SKM-1 treated with dmso at 0.1 percent for 144 hours (cell line): Measurements from ENCODE around the gene PLSCR1.
"Not testable (repeated sequence)": the region's sequence is repeated elsewhere in the genome, so short reads cannot be mapped to it uniquely, and the experiment has no call there.

Source experiments
- DNase-seq: peaks from one replicate; lab custom pipeline; 2025; ENCODE audit not compliant: unreplicated experiment; lab: John Stamatoyannopoulos, UW

The PLSCR1 gene

GRCh38 chr3:146519810-146520209, 24.6 kb downstream of the PLSCR1 start:
- no peak for DNase-seq

DNA sequence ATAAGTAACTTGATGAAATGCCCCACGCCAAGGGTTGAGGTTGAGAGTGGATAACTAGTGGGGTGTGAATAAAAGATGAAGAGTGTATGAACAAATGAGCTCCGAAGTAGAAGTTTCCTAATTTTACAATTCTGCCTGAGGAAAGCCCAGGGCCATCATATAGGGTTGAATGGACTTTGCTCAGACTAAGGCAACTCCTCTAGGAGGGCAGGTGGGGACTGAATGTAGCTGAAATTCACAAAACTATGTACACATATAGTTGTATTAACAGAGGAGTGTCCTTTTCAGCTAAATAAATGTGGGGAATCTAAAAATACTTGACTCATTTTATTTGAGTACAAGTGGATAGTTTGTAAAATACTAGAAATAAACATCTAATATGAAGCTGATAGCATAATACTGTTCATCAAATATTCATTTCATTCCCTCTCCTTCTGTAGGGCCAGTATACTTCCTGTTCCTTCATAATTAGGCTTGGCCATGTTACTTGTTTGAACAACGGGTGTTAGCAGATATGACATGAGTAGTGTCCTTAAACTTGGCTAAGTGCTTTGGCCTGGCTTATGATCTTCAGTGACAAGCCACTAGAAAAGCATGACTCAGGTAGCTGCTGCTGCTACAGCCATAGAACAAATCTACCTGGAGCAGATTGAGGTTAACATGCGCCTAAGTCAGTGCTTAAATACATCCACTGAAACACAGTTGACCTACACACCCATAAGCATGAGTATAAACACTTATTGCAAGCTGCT, 26.5 kb downstream of the PLSCR1 start:
- DNase-seq = no peak

DNA sequence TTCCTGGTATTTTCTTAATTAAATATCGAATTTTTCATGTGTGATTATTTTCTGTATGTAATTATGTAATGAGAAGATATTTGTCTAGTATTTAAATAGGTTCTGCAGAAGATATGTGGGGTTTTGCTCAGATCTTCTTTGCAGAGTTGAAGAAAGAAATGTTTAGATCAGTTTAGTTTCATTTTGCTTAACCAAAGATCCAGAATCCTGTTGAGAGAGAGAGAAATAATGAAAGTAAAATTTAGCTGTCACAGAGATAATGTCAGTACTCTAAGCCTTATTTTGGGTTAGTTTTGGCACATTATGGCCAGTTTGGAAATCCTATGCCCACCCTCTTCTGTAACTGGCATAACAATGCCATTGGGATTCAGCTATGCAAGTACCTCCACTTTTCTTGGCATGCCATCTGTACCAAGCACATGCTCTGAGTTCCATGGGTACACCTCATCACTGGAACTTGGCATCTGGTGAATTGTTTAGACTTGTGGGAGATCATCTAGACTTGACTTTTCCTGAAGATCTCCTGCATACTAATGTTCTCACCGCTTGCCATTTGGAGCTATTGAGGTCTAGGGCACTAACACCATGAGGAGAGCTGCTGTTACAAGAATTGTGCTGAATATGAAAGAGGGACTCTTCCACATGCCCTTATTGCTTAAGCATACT, 30.9 kb downstream of the PLSCR1 start:
- DNase-seq = no peak

DNA sequence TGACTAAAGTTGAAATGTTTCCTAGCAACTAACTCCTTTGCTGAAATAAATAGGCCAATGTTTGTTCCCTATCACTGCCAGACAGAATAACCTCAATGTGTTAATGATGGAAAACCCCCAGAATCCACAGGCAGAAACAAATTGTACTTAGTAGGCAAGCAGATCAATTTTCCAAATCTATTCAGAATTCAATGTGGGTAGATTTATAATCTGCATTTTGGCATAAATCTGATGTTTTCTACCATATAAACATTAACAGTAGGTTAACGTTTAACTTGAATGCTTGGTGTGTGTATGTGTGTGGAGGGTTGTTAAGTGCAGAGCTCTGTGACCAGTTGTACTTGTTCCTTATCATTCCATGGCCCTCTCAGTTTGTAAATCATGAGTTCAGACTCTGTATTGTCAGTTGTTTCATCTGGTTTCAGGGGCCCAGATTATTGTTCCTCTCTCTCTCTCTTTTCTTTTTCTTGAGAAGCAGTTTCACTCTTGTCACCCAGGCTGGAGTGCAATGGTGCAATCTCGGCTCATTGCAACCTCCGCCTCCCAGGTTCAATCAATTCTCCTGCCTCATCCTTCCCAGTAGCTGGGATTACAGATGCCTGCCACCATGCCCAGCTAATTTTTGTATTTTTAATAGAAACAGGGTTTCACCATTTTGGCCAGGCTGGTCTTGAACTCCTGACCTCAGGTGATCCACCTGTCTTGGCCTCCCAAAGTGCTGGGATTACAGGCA, 32.8 kb downstream of the PLSCR1 start:
- DNase-seq = no peak

DNA sequence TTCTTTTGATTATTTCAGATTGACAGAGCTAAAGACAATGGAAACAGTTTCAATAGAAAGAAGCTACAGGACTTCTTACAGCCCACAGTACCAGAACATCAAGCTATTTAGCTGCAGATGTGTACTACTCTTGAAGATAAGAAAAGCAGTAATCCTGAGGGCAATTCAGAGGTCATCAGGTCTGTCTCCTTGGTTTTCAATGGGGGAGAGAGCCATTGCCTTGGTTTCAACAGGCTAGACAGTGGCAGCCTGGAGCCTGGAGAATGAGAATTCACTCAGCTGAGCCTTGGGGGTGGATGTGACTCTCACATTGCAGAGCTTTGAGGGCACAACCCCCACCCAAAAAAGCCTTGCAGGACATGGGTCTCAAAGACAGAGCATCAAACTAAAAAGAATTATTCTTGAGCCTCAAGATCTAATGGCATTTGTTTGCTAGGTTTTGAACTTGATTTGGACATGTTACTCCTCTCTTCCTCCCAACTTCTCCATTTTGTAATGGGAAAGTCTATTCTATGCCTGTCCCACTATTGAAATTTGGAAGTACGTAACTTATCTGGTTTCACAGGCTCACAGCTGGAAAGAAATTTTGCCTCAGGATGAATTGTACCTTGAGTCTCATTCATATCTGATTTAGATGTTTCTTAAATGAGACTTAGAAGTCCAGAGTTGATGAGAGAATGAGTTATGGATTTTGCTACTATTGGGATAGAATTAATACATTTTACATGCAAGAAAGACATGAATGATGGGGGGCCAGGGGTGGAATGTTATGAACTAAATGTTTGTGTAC, 36.9 kb downstream of the PLSCR1 start:
- DNase-seq = no peak

DNA sequence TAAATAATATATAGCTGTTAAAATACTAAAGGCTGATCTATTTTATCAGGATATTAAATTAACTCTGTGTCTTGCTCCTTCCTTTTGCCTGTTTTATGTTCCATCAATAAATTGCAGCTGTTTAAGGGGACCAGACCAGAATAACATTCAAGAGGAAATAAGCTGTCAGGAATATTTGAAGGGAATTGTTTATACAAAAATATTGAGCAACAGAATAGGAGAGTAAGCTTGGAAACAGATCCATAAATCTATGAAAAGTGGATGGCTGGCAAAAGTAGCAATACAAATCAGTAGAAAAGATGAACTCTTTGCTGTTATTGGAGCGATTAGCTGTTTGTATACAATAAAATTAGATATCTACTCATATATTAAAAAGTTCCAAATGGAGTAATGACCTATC, 38.9 kb downstream of the PLSCR1 start:
- DNase-seq = no peak

- DNase-seq = no peak
These were observed 39.8 kb downstream of the PLSCR1 start for GRCh38 chr3:146504498-146505197.

DNA sequence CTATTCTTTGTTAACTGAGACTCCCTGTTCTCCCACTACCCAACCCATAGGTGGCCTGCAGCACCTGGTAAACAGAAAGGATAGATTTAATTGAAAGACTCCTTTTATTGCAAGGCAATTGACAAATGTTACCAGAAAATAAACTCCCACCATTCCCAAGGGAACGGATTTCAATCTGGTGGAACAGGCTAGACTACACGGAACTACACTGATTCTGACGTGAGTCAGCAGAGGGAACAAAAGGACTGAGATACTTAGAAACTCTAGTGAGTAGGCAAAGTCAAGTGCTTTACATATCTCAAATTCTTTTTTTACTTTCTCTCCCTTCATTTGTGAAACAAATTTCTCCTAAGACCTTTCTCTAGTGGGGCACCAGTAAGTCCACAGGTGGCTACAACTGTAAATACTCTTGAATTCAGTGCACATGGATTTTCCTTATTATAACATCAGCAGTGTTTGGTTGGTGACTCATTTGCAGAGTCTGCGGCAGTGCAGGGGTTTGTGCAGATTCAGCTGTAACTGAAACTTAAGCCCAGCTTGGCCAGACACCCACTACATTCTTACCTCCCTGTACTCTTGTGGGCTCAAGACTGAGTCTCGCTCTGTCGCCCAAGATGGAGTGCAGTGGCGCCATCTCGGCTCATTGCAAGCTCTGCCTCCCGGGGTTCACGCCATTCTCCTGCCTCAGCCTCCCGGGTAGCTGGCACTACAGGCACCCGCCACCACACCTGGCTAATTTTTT, 40.8 kb downstream of the PLSCR1 start:
- DNase-seq = no peak

- DNase-seq = no peak
These were observed 41.4 kb downstream of the PLSCR1 start for GRCh38 chr3:146502887-146503460.

DNA sequence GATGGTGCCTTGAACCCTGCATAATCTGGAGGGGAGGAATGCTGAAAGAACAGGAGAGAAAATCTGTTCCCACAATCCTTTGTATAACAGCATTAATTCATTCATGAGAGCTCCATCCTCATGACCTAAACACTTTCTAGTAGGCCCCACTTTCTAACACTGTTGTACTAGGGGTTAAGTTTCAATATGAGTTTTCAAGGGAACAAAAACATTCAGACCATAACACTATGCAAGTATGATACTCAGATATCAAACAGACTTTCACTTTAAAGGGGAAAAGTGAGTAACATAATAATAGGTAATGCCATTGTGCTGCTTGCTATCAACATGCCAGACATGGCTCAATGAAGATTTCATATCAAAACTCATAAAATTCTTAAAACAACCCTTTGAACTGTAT, 42.7 kb downstream of the PLSCR1 start:
- DNase-seq = no peak

DNA sequence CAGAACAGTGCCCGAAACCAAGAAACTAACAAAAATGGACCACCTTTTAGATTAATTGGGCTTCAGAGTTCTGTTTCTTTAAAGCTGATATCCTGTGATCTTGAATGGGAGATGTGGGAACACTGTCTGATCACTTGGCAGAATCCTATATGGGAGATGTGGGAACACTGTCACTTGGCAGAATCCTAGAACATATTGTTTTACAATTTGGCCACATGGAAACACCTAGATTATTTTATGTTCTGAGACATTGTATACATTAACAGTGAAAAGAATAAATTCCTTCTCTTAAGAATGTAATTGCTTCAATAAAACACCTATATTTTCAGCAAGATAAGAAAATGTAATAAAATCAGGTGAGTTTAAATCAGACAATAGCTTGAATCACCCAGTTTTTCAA, 44.7 kb downstream of the PLSCR1 start:
- no peak for DNase-seq

DNA sequence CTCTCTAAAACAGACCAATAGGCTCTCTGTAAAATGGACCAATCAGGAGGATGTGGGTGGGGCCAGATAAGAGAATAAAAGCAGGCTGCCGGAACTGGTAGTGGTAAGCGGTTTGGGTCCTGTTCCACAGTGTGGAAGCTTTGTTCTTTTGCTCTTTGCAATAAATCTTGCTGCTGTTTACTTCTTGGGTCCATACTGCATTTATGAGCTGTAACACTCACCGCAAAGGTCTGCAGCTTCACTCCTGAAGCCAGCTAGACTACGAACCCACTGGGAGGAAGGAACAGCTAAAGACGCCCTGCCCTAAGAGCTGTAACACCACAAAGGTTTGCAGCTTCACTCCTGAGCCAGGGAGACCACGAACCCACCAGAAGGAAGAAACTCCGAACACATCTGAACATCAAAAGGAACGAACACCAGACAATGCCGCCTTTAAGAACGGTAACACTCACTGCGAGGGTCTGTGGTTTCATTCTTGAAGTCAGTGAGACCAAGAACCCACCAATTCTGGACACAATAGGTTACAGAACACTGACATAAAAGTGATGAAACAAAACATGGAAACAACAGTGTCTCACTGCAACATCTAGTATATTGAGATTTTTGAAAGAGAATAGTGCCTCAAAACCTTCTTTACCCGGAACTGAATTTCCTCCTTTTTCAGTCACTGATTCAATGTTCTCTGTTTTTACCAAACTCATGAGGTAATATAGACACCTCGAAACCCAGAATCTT, 46.2 kb downstream of the PLSCR1 start:
- no peak for DNase-seq

DNA sequence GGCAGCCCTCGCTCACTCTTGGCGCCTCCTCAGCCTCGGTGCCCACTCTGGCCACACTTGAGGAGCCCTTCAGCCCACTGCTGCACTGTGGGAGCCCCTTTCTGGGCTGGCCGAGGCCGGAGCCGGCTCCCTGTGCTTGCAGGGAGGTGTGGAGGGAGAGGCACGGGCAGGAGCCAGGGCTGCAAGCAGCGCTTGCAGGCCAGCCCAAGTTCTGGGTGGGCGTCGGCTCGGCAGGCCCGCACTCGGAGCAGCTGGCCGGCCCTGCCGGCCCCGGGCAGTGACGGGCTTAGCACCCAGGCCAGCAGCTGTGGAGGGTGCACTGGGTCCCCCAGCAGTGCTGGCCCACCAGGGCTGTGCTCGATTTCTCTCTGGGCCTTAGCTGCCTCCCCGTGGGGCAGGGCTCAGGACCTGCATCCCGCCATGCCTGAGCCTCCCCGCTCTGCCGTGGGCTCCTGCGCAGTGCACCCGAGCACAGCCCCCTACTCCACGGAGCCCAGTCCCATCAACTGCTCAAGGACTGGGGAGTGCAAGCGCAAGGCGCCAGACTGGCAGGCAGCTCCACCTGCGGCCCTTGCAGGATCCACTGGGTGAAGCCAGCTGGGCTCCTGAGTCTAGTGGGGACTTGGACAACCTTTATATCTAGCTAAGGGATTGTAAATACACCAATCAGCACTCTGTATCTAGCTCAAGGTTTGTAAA, 47.1 kb downstream of the PLSCR1 start:
- DNase-seq = not testable (repeated sequence)

GRCh38 chr3:146496726-146497125, 47.7 kb downstream of the PLSCR1 start:
- no peak for DNase-seq

GRCh38 chr3:146496251-146496650, 48.2 kb downstream of the PLSCR1 start:
- DNase-seq = no peak

DNA sequence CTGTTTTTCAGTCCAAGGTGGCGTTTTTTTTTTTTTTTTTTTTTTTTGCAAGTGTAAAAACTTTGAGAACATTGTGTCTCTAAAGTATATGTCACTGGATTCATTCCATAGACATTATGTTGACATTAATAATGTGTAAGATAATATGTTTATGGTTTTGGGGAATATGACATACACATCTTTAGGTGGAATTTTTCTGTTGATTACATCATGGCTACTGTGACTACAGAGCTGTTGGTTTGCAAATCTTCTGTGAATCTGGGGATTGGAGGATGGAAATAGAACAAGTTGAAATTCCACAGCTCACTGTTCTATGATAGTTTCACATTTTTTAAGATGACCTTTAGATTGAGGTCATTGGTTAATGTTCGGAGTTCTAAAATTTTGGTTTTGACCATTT, 50.6 kb downstream of the PLSCR1 start:
- no peak for DNase-seq

DNA sequence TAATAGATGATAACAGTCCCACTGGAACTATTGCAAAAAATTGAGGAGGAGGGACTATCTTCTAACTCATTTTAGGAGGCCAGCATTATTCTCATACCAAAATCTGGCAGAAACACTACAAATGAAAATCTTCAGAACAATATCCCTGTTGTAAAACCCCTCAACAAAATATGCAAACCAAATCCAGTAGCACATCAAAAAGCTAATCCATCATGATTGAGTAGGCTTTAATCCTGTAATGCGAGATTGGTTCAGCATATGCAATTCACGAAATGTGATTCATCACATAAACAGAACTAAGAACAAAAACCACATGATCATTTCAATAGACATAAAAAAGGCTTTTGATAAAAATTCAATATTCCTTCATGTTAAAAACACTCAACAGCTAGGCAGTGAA, 51.2 kb downstream of the PLSCR1 start:
- DNase-seq = no peak

DNA sequence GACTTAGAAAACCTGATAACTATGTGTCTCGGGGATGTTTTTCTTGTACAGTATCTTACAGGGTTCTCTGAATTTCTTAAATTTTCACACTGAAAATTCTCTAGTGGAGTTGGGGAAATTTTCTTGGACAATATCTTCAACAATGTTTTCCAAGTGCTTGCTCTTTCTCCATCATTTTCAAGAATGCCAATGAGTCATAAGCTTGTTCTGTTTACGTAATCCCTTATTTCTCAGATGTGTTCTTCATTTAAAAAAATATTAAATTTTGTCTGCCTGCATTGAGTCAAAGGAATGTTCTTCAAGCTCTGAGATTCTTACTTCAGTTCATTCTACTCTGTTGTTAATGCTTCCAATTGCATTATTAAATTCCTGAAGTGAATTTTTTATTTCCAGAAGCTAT, 53.1 kb downstream of the PLSCR1 start:
- DNase-seq = no peak
